Activated T-cell treated with anti-CD3 and anti-CD28 coated beads for 24 hours (primary cell): Measurements from ENCODE around the gene NENF.
"Not testable (repeated sequence)": the region's sequence is repeated elsewhere in the genome, so short reads cannot be mapped to it uniquely, and the experiment has no call there.

ENCODE experiments used
- DNase-seq: peaks from one replicate; pipeline ENCODE4 v3.0.0-alpha.2; 2020; ENCODE audit warnings: low read depth

NENF gene

DNA sequence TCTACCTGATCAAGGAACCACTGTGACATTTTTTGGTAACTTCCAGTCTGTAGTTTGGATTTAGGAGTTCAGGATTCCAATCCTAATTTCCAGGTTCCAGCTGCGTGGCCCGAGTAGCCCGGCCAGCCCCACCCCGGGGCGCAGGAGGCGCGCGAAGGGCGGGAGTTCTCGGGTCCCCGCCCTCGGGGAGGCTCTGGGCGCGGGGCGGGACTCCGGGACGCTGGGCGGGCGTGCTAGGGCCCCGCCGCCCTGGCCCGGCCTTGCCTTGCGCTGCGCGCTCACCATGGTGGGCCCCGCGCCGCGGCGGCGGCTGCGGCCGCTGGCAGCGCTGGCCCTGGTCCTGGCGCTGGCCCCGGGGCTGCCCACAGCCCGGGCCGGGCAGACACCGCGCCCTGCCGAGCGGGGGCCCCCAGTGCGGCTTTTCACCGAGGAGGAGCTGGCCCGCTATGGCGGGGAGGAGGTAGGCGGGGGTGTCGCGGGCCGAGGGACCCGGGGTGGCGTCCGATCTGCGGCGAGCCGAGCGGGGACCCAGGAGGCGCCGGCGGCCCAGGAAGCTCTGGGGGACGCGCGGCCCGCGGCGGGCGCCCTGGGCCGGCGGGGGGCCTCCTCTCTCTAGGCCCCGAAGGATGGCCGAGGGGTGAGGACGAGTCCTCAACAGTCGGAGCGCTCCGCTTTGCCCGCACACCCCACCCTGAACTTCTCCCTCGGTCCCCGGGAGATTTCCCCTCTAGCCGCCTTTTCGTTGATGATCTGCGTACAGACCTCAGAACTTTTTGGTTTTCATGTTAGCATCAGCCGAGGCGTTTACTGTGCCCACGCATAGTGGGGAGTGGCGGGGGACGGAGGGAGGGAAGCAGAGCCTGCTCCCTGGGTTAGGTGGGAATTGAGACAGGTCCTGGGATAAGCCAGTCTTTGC lies at the start of gene NENF:
Gene NENF (plus strand): TSS at position 260 of the 916 bp plus-strand sequence. CDS start 24 bp downstream, at position 284.
- DNase-seq: peak; percentile 74

DNA sequence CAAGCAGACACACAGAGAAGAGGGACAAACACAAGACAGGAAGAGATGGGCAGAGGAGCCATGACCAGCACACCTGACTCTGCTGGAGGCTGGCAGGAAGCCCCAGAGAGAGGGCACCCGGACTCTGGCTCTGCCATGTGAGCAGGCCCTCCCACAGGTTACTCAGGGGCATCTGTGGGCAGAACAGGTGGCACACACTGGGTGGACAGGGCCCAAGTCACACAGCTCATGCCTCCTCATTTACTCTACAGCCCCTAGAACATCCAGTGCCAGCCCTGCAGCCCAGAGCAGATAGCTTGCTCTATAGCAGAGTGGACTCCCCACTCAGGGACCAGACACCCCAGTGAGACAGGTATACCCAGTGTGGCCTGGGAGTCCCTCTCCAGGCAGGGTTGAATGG lies 46.7 kb upstream of the NENF start:
- no peak for DNase-seq

GRCh38 chr1:212388985-212389716 lies 43.6 kb upstream of the NENF start:
- no peak for DNase-seq

DNA sequence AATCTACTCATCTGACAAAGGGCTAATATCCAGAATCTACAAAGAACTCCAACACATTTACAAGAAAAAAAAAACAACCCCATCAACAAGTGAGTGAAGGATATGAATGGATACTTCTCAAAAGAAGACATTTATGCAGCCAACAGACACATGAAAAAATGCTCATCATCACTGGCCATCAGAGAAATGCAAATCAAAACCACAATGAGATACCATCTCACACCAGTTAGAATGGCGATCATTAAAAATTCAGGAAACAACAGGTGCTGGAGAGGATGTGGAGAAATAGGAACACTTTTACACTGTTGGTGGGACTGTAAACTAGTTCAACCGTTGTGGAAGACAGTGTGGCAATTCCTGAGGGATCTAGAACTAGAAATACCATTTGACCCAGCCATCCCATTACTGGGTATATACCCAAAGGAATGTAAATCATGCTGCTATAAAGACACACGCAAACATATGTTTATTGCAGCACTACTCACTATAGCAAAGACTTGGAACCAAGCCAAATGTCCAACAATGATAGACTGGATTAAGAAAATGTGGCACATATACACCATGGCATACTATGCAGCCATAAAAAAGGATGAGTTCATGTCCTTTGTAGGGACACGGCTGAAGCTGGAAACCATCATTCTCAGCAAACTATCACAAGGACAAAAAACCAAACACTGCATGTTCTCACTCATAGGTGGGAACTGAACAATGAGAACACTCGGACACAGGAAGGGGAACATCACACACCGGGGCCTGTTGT lies 36.9 kb upstream of the NENF start:
- not testable (repeated sequence) for DNase-seq

DNA sequence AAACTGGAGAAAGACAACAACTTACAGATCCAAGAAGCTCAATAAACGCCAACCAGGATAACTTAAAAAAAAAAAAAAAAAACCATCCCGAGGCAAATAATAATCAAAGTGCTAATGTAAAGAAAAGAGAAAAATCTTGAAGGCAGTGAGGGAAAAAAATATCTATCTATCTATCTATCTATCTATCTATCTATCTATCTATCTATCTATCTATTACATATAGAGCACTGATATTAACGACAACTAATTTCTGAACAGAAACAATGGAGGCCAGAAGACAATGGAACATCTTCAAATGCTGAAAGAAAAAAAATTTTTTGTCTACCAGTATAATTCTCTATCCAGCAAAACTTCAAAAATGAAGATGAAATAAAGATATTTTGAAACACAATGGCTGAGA lies 36.1 kb upstream of the NENF start:
- no peak for DNase-seq

DNA sequence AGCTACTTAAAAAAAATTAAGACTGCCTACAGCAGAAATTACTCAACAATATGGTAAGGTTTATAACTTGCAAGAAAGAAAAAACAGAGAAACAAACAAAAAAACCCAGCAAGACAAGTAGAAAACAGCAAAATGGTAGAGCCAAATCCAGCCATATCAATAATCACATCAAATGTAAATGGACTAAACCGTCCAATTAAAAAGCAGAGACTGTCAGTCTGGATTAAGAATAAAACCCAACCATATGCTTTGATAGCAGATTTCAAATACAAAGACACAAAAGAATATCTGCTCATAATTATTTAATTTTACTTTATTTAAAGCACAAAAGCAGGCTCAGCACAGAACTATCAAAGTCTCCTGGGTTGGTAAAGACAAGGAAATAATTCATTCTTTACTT lies 35.5 kb upstream of the NENF start:
- DNase-seq: no peak

GRCh38 chr1:212401042-212401441 lies 31.7 kb upstream of the NENF start:
- no peak for DNase-seq

GRCh38 chr1:212401838-212402582 lies 30.7 kb upstream of the NENF start:
- DNase-seq: no peak

DNA sequence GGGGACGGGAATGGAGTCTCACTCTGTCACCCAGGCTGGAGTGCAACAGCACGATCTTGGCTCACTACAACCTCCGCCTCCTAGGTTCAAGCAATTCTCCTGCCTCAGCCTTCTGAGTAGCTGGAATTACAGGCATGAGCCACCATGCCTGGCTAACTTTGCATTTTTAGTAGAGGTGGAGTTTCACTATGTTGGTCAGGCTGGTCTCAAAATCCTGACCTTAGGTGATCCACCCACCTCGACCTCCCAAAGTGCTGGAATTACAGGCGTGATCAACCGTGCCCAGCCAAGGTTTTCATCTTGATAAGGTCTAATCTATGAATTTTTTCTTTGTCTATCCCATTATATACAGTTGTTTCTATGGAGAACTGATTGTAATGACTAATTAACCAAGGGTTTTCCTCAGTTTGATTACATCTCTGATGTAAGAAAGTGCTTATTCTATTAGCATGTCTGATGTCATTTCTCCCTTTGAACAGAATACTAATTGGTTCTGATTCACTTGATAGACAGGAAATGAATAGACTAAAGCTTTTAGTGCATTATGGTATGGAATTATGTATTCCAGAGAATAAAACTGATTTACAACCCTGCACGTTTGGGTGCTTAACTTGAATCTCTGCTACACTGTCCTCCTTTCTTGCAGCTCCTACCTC lies 29.9 kb upstream of the NENF start:
- no peak for DNase-seq

DNA sequence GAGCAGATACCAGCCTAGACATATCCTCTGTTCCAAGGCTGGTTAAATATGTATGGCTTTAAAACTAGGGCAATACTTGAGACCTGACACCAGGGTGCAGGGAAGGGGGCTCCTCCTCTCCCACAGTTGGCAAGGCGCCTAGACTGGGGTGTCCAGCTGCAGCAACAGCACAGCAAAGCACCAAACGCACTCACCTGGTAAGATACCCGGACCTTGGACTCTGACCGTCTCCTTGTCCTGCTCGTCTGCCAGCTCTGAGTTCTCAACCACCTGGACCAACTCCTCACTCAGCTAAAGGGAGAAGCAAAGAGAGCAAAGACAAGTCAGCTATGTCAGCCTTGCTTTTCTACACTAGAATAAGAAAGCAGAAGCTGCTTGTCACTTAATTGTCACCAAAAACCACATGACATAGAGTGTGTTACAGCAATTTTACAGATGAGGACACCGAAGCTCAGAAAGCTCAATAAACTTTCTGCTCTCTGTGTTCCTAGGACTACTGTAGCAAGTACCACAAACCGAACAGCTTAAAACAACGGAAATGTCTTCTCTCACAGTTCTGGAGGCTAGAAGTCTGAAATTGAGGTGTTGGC lies 22.4 kb upstream of the NENF start:
- no peak for DNase-seq

- DNase-seq: no peak
Observed at GRCh38 chr1:212412374-212412773, 20.3 kb upstream of the NENF start.

- DNase-seq: no peak
Observed at GRCh38 chr1:212413902-212414327, 18.8 kb upstream of the NENF start.

DNA sequence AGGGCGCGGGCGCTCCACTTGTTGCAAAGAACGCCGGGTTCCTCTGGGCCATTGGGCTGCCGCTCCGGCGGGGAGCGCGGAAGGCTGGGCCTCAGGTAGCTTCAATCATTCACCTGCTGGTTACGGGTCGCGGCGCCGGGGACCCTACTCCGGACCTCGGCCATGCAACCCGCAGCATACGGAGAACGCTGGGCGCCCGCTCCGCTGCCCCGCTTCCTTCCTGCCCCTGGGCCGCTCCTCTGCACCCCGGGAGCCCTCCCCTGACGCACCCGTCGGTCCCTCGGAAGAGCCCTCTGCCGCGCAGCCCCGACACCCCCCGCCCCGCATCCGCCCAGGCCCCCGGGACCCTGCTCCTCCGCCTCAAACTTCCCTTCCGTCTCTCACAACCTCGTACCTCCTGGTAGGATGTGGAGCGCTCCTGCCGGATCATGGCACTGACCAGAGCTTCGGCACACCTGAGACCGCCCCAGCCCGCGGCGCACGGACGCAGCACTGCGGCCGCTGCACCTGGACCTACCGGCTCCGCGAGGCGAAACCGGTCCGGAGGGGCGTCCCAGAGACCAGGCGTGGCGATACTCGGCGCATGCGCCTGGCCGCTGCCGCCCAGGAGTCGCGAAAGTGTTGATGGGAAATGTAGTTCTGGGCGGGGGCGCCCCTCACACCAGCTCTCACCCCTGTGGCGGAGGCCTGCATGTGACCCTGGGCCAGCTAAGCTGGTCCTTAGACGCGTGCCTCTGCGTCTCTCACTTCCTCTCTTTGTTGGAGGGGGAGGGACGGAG lies 18.2 kb upstream of the NENF start, which contains the start of gene PACC1:
Gene PACC1 (minus strand): TSS at position 559 of the 779 bp plus-strand sequence. CDS start 129 bp downstream, at position 430.
- peak; percentile 84 for DNase-seq

DNA sequence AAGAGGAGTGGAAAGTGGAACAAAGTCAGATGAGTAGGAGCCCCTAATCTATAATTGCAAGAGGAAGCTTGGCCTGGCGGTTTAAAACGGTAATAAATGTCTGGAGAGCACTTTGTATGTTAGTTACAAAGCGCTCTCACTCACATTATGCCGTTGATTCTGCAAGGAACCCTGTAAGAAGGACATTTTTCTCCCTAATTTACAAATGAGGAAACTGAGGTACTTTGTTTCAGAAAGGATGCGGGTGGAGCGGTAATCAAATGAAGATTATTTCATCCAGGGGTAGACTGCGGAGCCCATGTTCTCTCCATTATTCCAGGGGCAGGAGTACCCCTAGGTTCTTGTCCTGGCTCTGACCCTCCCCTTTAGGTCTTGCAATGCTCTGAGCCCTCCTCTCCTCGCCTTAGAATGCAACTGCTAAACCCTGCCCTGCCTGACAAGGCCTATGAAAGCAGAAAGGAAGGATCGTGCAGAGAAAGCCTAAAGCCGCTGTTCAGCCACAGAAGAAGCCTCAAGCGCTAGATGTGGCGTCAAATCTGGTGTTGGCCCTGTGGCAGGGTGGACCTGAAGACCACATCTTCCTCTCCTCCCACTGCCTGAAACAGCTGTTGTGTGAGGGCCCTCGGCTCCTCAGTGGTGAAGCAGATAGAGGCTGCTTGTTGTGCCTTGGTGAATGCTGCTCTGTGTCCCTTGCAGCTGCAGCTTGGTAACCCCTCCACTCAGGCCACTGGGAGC lies 17.4 kb upstream of the NENF start:
- DNase-seq: no peak

- no peak for DNase-seq
Observed at GRCh38 chr1:212421165-212421564, 11.6 kb upstream of the NENF start.

GRCh38 chr1:212423879-212424278 lies 8.8 kb upstream of the NENF start:
- DNase-seq: no peak

- DNase-seq: no peak
Observed at GRCh38 chr1:212428496-212428895, 4.2 kb upstream of the NENF start.

DNA sequence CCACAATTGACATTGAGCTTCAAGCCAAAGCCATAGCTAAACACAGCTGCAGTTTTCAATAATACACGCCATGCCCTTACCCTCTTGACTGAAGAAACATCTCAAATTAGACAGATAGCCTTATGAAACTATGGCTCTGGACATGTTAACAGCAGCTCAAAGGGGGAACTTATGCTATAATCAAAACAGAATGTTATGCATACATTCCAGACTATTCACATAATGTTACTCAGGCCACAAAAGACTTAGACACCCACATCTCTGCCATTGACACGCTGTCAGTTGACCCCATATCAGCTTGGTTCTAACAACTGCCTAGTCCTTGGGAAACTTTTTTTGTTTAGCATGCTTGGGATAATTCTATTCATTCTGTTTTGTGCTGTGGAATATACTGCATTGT lies 2.3 kb upstream of the NENF start:
- no peak for DNase-seq

DNA sequence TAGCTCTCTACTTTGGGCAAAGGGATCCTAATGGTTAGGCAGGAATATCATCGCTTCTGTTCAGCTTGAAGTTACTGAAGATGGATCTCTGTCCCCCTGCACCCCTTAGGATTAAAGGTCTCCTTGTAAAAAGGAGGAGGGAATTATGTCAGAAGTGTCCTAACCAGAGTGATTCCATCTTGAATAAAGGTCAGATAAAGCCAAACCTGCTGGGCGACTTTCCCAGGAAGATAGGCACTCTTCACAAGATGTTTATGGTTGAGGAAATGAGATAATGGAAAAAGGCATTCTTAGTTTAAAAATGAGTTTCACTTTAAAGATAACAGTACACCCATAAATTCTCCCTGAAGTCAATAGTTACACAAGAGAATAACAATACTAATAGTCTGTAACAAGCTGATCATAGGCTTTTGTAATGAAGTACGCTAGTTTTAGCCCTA lies 1.7 kb upstream of the NENF start:
- DNase-seq: no peak
